ENCODE results near the gene PTPRK.

DNA sequence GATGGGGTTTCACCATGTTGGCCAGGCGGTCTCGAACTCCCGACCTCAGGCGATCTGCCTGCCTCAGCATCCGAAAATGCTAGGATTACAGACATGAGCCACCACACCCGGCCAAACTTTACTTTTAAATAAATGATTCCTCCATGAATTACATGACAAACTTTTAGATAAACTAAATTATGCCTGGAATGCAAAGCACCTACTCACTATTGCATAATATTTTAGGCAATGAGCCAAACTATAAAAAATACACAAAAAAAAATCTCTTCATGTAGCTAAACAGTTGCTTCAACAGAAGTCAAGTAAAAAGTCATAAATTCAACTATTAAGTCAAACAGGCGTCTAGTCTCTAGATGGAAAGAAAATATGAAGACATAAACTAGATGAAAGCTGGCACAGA lies 56.5 kb downstream of the PTPRK start:
- TF ChIP-seq, protein P1, sequence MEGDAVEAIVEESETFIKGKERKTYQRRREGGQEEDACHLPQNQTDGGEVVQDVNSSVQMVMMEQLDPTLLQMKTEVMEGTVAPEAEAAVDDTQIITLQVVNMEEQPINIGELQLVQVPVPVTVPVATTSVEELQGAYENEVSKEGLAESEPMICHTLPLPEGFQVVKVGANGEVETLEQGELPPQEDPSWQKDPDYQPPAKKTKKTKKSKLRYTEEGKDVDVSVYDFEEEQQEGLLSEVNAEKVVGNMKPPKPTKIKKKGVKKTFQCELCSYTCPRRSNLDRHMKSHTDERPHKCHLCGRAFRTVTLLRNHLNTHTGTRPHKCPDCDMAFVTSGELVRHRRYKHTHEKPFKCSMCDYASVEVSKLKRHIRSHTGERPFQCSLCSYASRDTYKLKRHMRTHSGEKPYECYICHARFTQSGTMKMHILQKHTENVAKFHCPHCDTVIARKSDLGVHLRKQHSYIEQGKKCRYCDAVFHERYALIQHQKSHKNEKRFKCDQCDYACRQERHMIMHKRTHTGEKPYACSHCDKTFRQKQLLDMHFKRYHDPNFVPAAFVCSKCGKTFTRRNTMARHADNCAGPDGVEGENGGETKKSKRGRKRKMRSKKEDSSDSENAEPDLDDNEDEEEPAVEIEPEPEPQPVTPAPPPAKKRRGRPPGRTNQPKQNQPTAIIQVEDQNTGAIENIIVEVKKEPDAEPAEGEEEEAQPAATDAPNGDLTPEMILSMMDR (conservative IDR thresholded peaks at IDR 0.05) = no peak
- no peak for TF ChIP-seq EZH2 (IDR thresholded peaks at IDR 0.05; ENCODE audit: low read depth)
